Nephron progenitor cell (in vitro differentiated cells): ENCODE measurements around the gene SYTL1.

ENCODE experiments used
- DNase-seq: peaks from one replicate; pipeline ENCODE4 v3.0.0; 2021
- H3K27ac Mint-ChIP-seq: 2 replicates; pipeline ENCODE4 v1.8.0; 2021; ENCODE audit warnings: mild to moderate bottlenecking, moderate library complexity, mixed read lengths
- H3K27me3 Mint-ChIP-seq: 2 replicates; pipeline ENCODE4 v1.8.0; 2021; ENCODE audit warnings: mild to moderate bottlenecking, low read depth, mixed read lengths; ENCODE audit not compliant: poor library complexity
- H3K36me3 Mint-ChIP-seq: 2 replicates; pipeline ENCODE4 v1.8.0; 2021; ENCODE audit warnings: low read depth, mixed read lengths
- H3K4me1 Mint-ChIP-seq: 2 replicates; pipeline ENCODE4 v1.8.0; 2021; ENCODE audit warnings: mixed read lengths
- H3K4me3 Mint-ChIP-seq: 2 replicates; pipeline ENCODE4 v1.8.0; 2021; ENCODE audit warnings: mild to moderate bottlenecking, moderate library complexity, mixed read lengths
- H3K9me3 Mint-ChIP-seq: 2 replicates; pipeline ENCODE4 v1.8.0; 2021; ENCODE audit warnings: mild to moderate bottlenecking, moderate library complexity, mixed read lengths
- CTCF ChIP-seq: fragments of 200-600 bp; sonication (generic); IDR thresholded peaks from 2 replicates; pipeline ENCODE4 v1.5.0; 2021; ENCODE audit warnings: antibody characterized with exemption

Gene SYTL1

DNA sequence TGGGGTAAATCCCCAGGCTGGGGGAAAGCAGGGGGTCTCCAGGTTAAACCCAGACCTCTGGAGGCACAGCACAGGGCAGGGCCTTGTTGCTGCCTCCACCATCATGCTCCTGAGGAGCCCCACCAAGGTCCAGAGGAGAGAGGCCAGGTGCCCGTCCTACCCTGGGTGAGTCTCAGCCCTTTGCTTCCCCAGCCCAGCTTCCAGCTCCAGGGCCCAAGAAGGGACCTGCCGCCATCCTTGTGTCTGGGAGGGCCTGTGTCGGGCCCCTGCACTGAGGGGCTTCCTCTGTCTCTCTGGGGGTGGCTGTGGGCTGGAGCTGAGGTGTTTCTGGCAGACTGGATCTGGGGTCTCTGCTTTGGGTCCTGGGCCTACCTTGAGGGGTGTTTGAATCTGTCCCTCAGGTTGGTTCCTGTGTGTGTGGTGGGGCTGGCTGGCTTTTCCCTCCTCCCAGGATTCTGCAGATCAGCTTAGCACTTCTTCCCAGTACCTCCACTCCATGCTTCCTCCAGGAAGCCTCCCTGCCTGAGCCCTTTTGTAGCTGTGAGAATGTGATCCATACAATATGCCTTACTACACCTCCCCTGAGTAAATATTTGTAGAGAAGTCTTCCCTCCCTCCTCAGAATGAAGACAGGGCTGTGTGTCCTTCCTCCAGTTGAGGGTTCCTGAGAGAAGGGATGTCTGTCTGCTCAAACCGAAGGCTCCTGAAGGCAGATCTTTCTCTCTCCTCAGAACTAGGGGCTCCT is 56.8 kb downstream of the SYTL1 start:
- no peak for DNase-seq
- H3K36me3 Mint-ChIP-seq, result no peaks in the 10 kb centered on the region
- peaks cover 78% of the 10 kb centered on the region for H3K4me1 Mint-ChIP-seq
- H3K27me3 Mint-ChIP-seq, result peaks cover 2% of the 10 kb centered on the region
- H3K9me3 Mint-ChIP-seq, result no peaks in the 10 kb centered on the region
- peak overlapping the region; percentile 44 for H3K27ac Mint-ChIP-seq
- no peak for TF ChIP-seq CTCF
- no peak overlapping the region for H3K4me3 Mint-ChIP-seq

- H3K4me1 Mint-ChIP-seq, result peaks cover 84% of the 10 kb centered on the region
- H3K4me3 Mint-ChIP-seq, result no peak overlapping the region
- no peak for TF ChIP-seq CTCF
- no peak for DNase-seq
- peak overlapping the region; percentile 44 for H3K27ac Mint-ChIP-seq
- H3K27me3 Mint-ChIP-seq, result peaks cover 2% of the 10 kb centered on the region
- no peaks in the 10 kb centered on the region for H3K9me3 Mint-ChIP-seq
- no peaks in the 10 kb centered on the region for H3K36me3 Mint-ChIP-seq
Observed at GRCh38 chr1:27399251-27400025, 57.6 kb downstream of the SYTL1 start.

DNA sequence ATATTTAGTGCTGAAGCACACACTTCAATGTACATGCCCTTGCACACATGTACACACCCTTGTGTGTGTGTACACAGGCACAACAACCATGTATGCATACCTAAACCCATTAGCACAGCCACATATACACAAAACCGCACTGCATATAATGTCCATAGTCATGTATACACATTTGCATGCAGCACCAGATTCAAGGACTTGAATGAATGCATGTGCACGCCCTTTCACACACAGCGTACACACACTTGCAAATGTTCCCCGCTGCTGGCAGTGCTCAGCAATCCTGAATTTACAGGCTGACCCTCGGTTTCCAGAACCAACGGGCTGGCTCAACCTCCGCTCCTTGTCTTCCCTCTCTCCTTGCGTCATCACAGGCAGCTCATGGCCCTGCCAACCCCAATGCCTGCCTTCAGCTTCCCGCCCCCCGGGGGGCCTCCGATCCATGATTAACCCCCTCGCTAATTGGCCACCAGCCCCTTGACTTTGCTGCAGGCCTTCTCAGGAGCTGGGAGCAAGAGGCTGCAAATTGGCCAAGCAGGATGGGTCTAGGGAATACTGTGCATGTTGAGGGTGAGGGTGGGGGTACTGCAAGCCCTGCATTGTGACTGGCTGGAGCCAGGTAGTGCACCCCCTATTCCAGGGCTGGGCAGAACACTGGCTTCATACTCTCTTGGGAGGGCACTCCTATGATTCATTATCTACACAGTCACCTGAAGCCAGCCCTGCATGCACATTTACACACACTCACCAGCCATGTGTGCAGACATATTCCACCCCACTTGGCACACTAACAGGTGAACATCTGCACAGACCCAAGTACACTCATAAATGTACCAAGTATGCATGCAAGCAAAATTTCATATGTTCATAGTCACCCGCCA is 58.5 kb downstream of the SYTL1 start:
- no peak for DNase-seq
- no peak for TF ChIP-seq CTCF
- Mint-ChIP-seq H3K36me3 (no peaks in the 10 kb centered on the region), H3K9me3 (no peaks in the 10 kb centered on the region), H3K27me3 (peaks cover 2% of the 10 kb centered on the region), H3K27ac (peak overlapping the region; percentile 59), H3K4me1 (peaks cover 84% of the 10 kb centered on the region), H3K4me3 (peak overlapping the region; percentile 25)

DNA sequence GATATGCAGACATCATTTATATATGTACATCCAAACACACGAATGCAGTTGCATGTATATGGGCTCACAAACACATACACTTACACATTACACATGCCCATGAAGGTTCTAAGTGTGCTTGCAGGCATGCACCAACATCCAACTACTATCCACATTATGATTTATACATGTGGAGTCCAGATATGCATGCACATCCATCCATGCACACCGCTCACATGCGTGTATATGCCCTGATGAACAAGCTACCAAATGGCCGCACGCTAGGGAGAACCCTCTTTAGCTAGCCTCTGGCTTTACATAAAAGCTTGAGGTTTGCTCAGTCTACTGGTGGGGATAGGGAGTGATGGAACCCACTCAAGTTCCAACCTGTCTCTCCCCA is 59.1 kb downstream of the SYTL1 start:
- H3K4me1 Mint-ChIP-seq, result peaks cover 86% of the 10 kb centered on the region
- H3K4me3 Mint-ChIP-seq, result no peak overlapping the region
- no peak for TF ChIP-seq CTCF
- no peaks in the 10 kb centered on the region for H3K36me3 Mint-ChIP-seq
- H3K27me3 Mint-ChIP-seq, result peaks cover 2% of the 10 kb centered on the region
- DNase-seq, result no peak
- peak overlapping the region; percentile 59 for H3K27ac Mint-ChIP-seq
- no peaks in the 10 kb centered on the region for H3K9me3 Mint-ChIP-seq

- TF ChIP-seq CTCF, result no peak
- Mint-ChIP-seq H3K27me3 (peaks cover 2% of the 10 kb centered on the region), H3K9me3 (no peaks in the 10 kb centered on the region), H3K4me3 (no peak overlapping the region), H3K4me1 (peaks cover 94% of the 10 kb centered on the region), H3K27ac (peak overlapping the region; percentile 80), H3K36me3 (peaks cover 3% of the 10 kb centered on the region)
- DNase-seq, result no peak
Observed at GRCh38 chr1:27402349-27402754, 60.5 kb downstream of the SYTL1 start.
